ENCODE measurements around the gene FSIP1. TPM values are rescaled to one million over a fixed set of nuclear protein-coding genes. Genes with fewer than 3 reads are reported as not detected.

FSIP1 gene
- total RNA-seq, 1 experiment from 2014 or later: 0.61 TPM

DNA sequence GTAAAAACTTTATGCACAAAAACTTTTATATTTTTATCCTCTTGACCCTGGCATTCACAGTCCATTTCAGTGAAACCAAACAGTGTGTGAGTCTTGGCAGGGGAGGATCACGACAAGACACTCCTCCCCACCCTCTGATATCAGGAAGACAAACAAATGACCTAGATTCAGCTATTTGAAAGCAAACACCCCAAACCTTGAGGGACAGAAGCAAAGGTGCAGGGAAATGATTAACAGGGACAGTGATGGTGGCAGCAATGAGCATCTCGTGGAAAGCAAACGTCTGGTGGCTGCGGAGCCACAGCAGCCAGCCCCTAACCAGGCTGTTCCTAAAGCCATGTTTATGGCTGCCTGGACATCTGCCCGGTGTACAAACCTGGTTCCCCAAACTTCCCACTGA, 52.1 kb downstream of the FSIP1 start (continued):
- no peak for TF ChIP-seq FOXJ3 (CRISPR knock-in tag; IDR thresholded peaks at IDR 0.05; ENCODE audit: borderline replicate concordance)

DNA sequence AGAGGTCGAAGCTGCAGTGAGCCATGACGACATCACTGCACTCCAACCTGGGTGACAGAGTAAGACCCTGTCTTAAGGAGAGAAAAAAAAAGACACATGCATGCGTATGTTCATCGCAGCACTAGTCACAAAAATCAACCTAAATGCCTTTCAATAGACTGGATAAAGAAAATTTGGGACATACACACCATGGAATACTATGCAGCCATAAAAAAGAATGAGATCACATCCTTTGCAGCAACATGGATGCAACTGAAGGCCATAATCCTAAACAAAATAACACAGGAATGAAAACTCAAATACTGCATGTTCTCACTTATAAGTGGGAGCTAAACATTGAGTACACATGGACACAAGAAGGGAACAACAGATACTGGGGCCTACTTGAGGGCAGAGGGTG, 53.1 kb downstream of the FSIP1 start:
- CTCF ChIA-PET: no interaction called here

DNA sequence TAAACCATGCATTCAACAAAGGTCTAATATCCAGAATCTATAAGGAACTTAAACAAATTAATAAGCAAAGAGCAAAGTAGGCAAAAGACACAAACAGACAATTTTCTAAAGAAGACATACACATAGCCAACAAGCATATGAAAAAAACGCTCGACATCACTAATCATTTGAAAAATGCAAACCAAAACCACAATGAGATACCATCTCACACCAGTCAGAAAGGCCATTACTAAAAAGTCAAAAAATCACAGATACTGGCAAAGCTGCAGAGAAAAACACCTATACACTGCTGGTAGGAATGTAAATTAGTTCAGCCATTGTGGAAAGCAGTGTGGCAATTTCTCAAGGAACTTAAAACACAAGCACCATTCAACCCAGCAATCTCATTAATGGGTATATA, 53.8 kb downstream of the FSIP1 start:
- ATAC-seq (no peak), DNase-seq (ENCODE audit: low spot score) (no peak)
- Mint-ChIP-seq H3K4me1 (no peaks in the 10 kb centered on the region), H3K27me3 (ENCODE audit: low read depth) (no peaks in the 10 kb centered on the region), H3K27ac (no peak overlapping the region), H3K36me3 (no peaks in the 10 kb centered on the region), H3K9me3 (peaks cover 6% of the 10 kb centered on the region), H3K4me3 (no peak overlapping the region)
- ChIA-PET CTCF (no interaction called here), POLR2A (no interaction called here)
- TF ChIP-seq, protein P1, sequence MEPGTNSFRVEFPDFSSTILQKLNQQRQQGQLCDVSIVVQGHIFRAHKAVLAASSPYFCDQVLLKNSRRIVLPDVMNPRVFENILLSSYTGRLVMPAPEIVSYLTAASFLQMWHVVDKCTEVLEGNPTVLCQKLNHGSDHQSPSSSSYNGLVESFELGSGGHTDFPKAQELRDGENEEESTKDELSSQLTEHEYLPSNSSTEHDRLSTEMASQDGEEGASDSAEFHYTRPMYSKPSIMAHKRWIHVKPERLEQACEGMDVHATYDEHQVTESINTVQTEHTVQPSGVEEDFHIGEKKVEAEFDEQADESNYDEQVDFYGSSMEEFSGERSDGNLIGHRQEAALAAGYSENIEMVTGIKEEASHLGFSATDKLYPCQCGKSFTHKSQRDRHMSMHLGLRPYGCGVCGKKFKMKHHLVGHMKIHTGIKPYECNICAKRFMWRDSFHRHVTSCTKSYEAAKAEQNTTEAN (CRISPR knock-in tag; IDR thresholded peaks at IDR 0.05): no peak
- TF ChIP-seq, protein P2, sequence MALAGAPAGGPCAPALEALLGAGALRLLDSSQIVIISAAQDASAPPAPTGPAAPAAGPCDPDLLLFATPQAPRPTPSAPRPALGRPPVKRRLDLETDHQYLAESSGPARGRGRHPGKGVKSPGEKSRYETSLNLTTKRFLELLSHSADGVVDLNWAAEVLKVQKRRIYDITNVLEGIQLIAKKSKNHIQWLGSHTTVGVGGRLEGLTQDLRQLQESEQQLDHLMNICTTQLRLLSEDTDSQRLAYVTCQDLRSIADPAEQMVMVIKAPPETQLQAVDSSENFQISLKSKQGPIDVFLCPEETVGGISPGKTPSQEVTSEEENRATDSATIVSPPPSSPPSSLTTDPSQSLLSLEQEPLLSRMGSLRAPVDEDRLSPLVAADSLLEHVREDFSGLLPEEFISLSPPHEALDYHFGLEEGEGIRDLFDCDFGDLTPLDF (CRISPR knock-in tag; IDR thresholded peaks at IDR 0.05): no peak
- TF ChIP-seq JUN (CRISPR knock-in tag; IDR thresholded peaks at IDR 0.05): no peak
- no peak for TF ChIP-seq MYBL2 (CRISPR knock-in tag; IDR thresholded peaks at IDR 0.05)
- no peak for TF ChIP-seq ZNF232 (CRISPR knock-in tag; IDR thresholded peaks at IDR 0.05)
- TF ChIP-seq ETV6 (CRISPR knock-in tag; IDR thresholded peaks at IDR 0.05): no peak
- TF ChIP-seq, protein P3, sequence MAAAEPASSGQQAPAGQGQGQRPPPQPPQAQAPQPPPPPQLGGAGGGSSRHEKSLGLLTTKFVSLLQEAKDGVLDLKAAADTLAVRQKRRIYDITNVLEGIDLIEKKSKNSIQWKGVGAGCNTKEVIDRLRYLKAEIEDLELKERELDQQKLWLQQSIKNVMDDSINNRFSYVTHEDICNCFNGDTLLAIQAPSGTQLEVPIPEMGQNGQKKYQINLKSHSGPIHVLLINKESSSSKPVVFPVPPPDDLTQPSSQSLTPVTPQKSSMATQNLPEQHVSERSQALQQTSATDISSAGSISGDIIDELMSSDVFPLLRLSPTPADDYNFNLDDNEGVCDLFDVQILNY (CRISPR knock-in tag; IDR thresholded peaks at IDR 0.05): no peak
- TF ChIP-seq GRHL2 (CRISPR knock-in tag; IDR thresholded peaks at IDR 0.05; ENCODE audit: insufficient replicate concordance, severe bottlenecking): no peak
- TF ChIP-seq, protein P4, sequence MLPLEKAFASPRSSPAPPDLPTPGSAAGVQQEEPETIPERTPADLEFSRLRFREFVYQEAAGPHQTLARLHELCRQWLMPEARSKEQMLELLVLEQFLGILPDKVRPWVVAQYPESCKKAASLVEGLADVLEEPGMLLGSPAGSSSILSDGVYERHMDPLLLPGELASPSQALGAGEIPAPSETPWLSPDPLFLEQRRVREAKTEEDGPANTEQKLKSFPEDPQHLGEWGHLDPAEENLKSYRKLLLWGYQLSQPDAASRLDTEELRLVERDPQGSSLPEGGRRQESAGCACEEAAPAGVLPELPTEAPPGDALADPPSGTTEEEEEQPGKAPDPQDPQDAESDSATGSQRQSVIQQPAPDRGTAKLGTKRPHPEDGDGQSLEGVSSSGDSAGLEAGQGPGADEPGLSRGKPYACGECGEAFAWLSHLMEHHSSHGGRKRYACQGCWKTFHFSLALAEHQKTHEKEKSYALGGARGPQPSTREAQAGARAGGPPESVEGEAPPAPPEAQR (CRISPR knock-in tag; IDR thresholded peaks at IDR 0.05): no peak
- TF ChIP-seq FOXP1 (CRISPR knock-in tag; IDR thresholded peaks at IDR 0.05; ENCODE audit: borderline replicate concordance): no peak
- no peak for TF ChIP-seq ZBTB21 (CRISPR knock-in tag; IDR thresholded peaks at IDR 0.05; ENCODE audit: borderline replicate concordance)
- TF ChIP-seq, protein P5, sequence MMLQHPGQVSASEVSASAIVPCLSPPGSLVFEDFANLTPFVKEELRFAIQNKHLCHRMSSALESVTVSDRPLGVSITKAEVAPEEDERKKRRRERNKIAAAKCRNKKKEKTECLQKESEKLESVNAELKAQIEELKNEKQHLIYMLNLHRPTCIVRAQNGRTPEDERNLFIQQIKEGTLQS (CRISPR knock-in tag; conservative IDR thresholded peaks at IDR 0.05): no peak
- TF ChIP-seq, protein P6, sequence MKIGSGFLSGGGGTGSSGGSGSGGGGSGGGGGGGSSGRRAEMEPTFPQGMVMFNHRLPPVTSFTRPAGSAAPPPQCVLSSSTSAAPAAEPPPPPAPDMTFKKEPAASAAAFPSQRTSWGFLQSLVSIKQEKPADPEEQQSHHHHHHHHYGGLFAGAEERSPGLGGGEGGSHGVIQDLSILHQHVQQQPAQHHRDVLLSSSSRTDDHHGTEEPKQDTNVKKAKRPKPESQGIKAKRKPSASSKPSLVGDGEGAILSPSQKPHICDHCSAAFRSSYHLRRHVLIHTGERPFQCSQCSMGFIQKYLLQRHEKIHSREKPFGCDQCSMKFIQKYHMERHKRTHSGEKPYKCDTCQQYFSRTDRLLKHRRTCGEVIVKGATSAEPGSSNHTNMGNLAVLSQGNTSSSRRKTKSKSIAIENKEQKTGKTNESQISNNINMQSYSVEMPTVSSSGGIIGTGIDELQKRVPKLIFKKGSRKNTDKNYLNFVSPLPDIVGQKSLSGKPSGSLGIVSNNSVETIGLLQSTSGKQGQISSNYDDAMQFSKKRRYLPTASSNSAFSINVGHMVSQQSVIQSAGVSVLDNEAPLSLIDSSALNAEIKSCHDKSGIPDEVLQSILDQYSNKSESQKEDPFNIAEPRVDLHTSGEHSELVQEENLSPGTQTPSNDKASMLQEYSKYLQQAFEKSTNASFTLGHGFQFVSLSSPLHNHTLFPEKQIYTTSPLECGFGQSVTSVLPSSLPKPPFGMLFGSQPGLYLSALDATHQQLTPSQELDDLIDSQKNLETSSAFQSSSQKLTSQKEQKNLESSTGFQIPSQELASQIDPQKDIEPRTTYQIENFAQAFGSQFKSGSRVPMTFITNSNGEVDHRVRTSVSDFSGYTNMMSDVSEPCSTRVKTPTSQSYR (CRISPR knock-in tag; IDR thresholded peaks at IDR 0.05): no peak
- TF ChIP-seq TCF7 (CRISPR knock-in tag; IDR thresholded peaks at IDR 0.05; ENCODE audit: low read depth): no peak
- TF ChIP-seq RELA (CRISPR knock-in tag; IDR thresholded peaks at IDR 0.05; ENCODE audit: borderline replicate concordance): no peak

More for the DNA sequence above, 53.1 kb downstream of the FSIP1 start:
- no peak for DNase-seq (ENCODE audit: low spot score)
- TF ChIP-seq FOXP1 (CRISPR knock-in tag; IDR thresholded peaks at IDR 0.05; ENCODE audit: borderline replicate concordance) (no peak), ZNF423 (CRISPR knock-in tag; IDR thresholded peaks at IDR 0.05) (no peak), TEAD4 (CRISPR knock-in tag; IDR thresholded peaks at IDR 0.05) (no peak), ATF1 (CRISPR knock-in tag; IDR thresholded peaks at IDR 0.05) (no peak), GABPB1 (CRISPR knock-in tag; IDR thresholded peaks at IDR 0.05) (no peak), ZNF671 (CRISPR knock-in tag; IDR thresholded peaks at IDR 0.05) (no peak), ESRRA (CRISPR knock-in tag; IDR thresholded peaks at IDR 0.05; ENCODE audit: borderline replicate concordance) (no peak), RORB (CRISPR knock-in tag; IDR thresholded peaks at IDR 0.05) (no peak), TP53 (CRISPR knock-in tag; IDR thresholded peaks at IDR 0.05) (no peak), CREB1 (CRISPR knock-in tag; IDR thresholded peaks at IDR 0.05) (no peak)
- TF ChIP-seq, protein P5 (CRISPR knock-in tag; conservative IDR thresholded peaks at IDR 0.05): no peak
- TF ChIP-seq, protein P1 (CRISPR knock-in tag; IDR thresholded peaks at IDR 0.05): no peak
- TF ChIP-seq, protein P7, sequence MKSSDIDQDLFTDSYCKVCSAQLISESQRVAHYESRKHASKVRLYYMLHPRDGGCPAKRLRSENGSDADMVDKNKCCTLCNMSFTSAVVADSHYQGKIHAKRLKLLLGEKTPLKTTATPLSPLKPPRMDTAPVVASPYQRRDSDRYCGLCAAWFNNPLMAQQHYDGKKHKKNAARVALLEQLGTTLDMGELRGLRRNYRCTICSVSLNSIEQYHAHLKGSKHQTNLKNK (CRISPR knock-in tag; IDR thresholded peaks at IDR 0.05): no peak
- TF ChIP-seq, protein P8, sequence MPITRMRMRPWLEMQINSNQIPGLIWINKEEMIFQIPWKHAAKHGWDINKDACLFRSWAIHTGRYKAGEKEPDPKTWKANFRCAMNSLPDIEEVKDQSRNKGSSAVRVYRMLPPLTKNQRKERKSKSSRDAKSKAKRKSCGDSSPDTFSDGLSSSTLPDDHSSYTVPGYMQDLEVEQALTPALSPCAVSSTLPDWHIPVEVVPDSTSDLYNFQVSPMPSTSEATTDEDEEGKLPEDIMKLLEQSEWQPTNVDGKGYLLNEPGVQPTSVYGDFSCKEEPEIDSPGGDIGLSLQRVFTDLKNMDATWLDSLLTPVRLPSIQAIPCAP (CRISPR knock-in tag; IDR thresholded peaks at IDR 0.05): no peak
- H3K9me3 Mint-ChIP-seq: peaks cover 6% of the 10 kb centered on the region
- no peaks in the 10 kb centered on the region for H3K36me3 Mint-ChIP-seq
- POLR2A ChIA-PET: no interaction called here
- H3K27ac Mint-ChIP-seq: no peak overlapping the region
- ATAC-seq: no peak
- no peaks in the 10 kb centered on the region for H3K4me1 Mint-ChIP-seq
- H3K27me3 Mint-ChIP-seq (ENCODE audit: low read depth): no peaks in the 10 kb centered on the region
- no peak overlapping the region for H3K4me3 Mint-ChIP-seq
